Karpas-422 (cell line): ENCODE results near the gene PTGES3. TPM values are rescaled to one million over a fixed set of nuclear protein-coding genes. Genes with fewer than 3 reads are reported as not detected.

ENCODE experiments used
- DNase-seq: peaks from one replicate; pipeline ENCODE4 v3.0.0-alpha.2; 2015
- H2AFZ ChIP-seq: fragments of 200-600 bp; sonication (generic); 2 replicates; pipeline ENCODE4 v1.6.1; 2014; ENCODE audit warnings: antibody characterized with exemption, low read length, mixed read lengths
- H3K27ac ChIP-seq: fragments of 200-600 bp; sonication (generic); 2 replicates; pipeline ENCODE4 v1.5.1; 2014; ENCODE audit warnings: mild to moderate bottlenecking, low read length, moderate library complexity
- H3K27me3 ChIP-seq: fragments of 200-600 bp; sonication (generic); 2 replicates; pipeline ENCODE4 v1.6.1; 2014; ENCODE audit warnings: low read length, mixed read lengths
- H3K36me3 ChIP-seq: fragments of 200-600 bp; sonication (generic); 2 replicates; pipeline ENCODE4 v1.6.1; 2014; ENCODE audit warnings: low read length, mixed read lengths; ENCODE audit not compliant: insufficient read depth
- H3K4me1 ChIP-seq: fragments of 200-600 bp; sonication (generic); 2 replicates; pipeline ENCODE4 v1.6.1; 2014; ENCODE audit warnings: mild to moderate bottlenecking, low read length, mixed read lengths
- H3K4me2 ChIP-seq: fragments of 200-600 bp; sonication (generic); 2 replicates; pipeline ENCODE4 v1.6.1; 2014; ENCODE audit warnings: low read length, low read depth, mild to moderate bottlenecking; ENCODE audit not compliant: poor library complexity, severe bottlenecking
- H3K4me3 ChIP-seq: fragments of 200-600 bp; sonication (generic); 2 replicates; pipeline ENCODE4 v1.5.1; 2014; ENCODE audit warnings: mild to moderate bottlenecking, antibody characterized with exemption, low read length, mixed read lengths
- H3K79me2 ChIP-seq: fragments of 200-600 bp; sonication (generic); 2 replicates; pipeline ENCODE4 v1.6.1; 2014; ENCODE audit warnings: mild to moderate bottlenecking, low read length, mixed read lengths
- H3K9ac ChIP-seq: fragments of 200-600 bp; sonication (generic); 2 replicates; pipeline ENCODE4 v1.6.0; 2014; ENCODE audit warnings: low read length
- H3K9me2 ChIP-seq: fragments of 200-600 bp; sonication (generic), shearing (Covaris generic); replicated peaks from 2 replicates; pipeline ENCODE4 v1.6.0; 2014; ENCODE audit warnings: mild to moderate bottlenecking, low read length, moderate library complexity; ENCODE audit not compliant: insufficient read depth
- H3K9me3 ChIP-seq: fragments of 300-700, 200-600 bp; sonication (generic); 2 replicates; pipeline ENCODE4 v1.6.1; 2014; ENCODE audit warnings: low read length, mixed read lengths
- H4K20me1 ChIP-seq: fragments of 200-600 bp; sonication (generic); 2 replicates; pipeline ENCODE4 v1.6.1; 2014; ENCODE audit warnings: mild to moderate bottlenecking, antibody characterized with exemption, low read length, low read depth; ENCODE audit not compliant: insufficient read depth
- total RNA-seq: library from RNA; depleted of rRNA; stranded (reverse); fragments of >200 nt; shearing (Covaris generic); gene quantifications from 2 replicates; pipeline ENCODE4 v1.2.3, GENCODE V29; 2014; ENCODE audit warnings: low replicate concordance

PTGES3 gene
- total RNA-seq, 1 experiment from 2014 or later = 126 TPM

GRCh38 chr12:56641219-56641618 lies 46.9 kb downstream of the PTGES3 start:
- H2AFZ ChIP-seq = no peak overlapping the region
- H3K9ac ChIP-seq = no peak overlapping the region
- peaks cover 33% of the 10 kb centered on the region for H4K20me1 ChIP-seq
- no peak overlapping the region for H3K4me2 ChIP-seq
- no peaks in the 10 kb centered on the region for H3K27me3 ChIP-seq
- DNase-seq = no peak
- no peak overlapping the region for H3K27ac ChIP-seq
- peaks cover 62% of the 10 kb centered on the region for H3K36me3 ChIP-seq
- no peak overlapping the region for H3K4me3 ChIP-seq
- peaks cover 37% of the 10 kb centered on the region for H3K79me2 ChIP-seq
- peaks cover 34% of the 10 kb centered on the region for H3K4me1 ChIP-seq
- no peaks in the 10 kb centered on the region for H3K9me3 ChIP-seq
- no peaks in the 10 kb centered on the region for H3K9me2 ChIP-seq

GRCh38 chr12:56637621-56638020 lies 50.5 kb downstream of the PTGES3 start:
- H3K27ac ChIP-seq = peak overlapping the region; percentile 53
- peaks cover 35% of the 10 kb centered on the region for H3K36me3 ChIP-seq
- H3K9me2 ChIP-seq = no peaks in the 10 kb centered on the region
- peaks cover 6% of the 10 kb centered on the region for H3K79me2 ChIP-seq
- H3K9me3 ChIP-seq = no peaks in the 10 kb centered on the region
- H4K20me1 ChIP-seq = peaks cover 15% of the 10 kb centered on the region
- no peak overlapping the region for H3K4me3 ChIP-seq
- no peak overlapping the region for H2AFZ ChIP-seq
- H3K27me3 ChIP-seq = no peaks in the 10 kb centered on the region
- H3K4me1 ChIP-seq = peaks cover 48% of the 10 kb centered on the region
- no peak overlapping the region for H3K9ac ChIP-seq
- no peak for DNase-seq
- peak overlapping the region; percentile 79 for H3K4me2 ChIP-seq

- Histone ChIP-seq H3K79me2 (no peaks in the 10 kb centered on the region; the same call in 1 of the 2 replicates), H3K9ac (peak overlapping the region; percentile 75), H3K9me3 (no peaks in the 10 kb centered on the region), H3K4me2 (peak overlapping the region; percentile 79), H4K20me1 (peaks cover 8% of the 10 kb centered on the region; the same call in 1 of the 2 replicates), H3K27me3 (no peaks in the 10 kb centered on the region), H3K4me3 (peak overlapping the region; percentile 74), H3K9me2 (no peaks in the 10 kb centered on the region), H3K36me3 (peaks cover 28% of the 10 kb centered on the region), H3K4me1 (peaks cover 55% of the 10 kb centered on the region), H3K27ac (peak overlapping the region; percentile 64), H2AFZ (peak overlapping the region; percentile 36; the same call in 1 of the 2 replicates)
- DNase-seq = peak; percentile 99
Measured at GRCh38 chr12:56636675-56637540, 51.2 kb downstream of the PTGES3 start.

- H3K4me1 ChIP-seq = peaks cover 61% of the 10 kb centered on the region
- H3K9ac ChIP-seq = peak overlapping the region; percentile 75
- peak overlapping the region; percentile 79 for H3K4me2 ChIP-seq
- no peaks in the 10 kb centered on the region for H3K9me3 ChIP-seq
- no peaks in the 10 kb centered on the region for H3K9me2 ChIP-seq
- peak; percentile 93 for DNase-seq
- H3K79me2 ChIP-seq = no peaks in the 10 kb centered on the region
- no peaks in the 10 kb centered on the region for H3K27me3 ChIP-seq
- H2AFZ ChIP-seq = peak overlapping the region; percentile 36; the same call in 1 of the 2 replicates
- 0 out of 2 replicates have a peak, but pooled peaks cover 4% of the 10 kb centered on the region for H4K20me1 ChIP-seq
- peaks cover 27% of the 10 kb centered on the region for H3K36me3 ChIP-seq
- peak overlapping the region; percentile 64 for H3K27ac ChIP-seq
- peak overlapping the region; percentile 74 for H3K4me3 ChIP-seq
Measured at GRCh38 chr12:56635806-56636674, 52.0 kb downstream of the PTGES3 start.

GRCh38 chr12:56634837-56635791 lies 53.0 kb downstream of the PTGES3 start:
- H3K27ac ChIP-seq = peak overlapping the region; percentile 64
- no peaks in the 10 kb centered on the region for H3K9me2 ChIP-seq
- peak overlapping the region; percentile 75 for H3K9ac ChIP-seq
- H3K27me3 ChIP-seq = no peaks in the 10 kb centered on the region
- no peaks in the 10 kb centered on the region for H3K79me2 ChIP-seq
- no peaks in the 10 kb centered on the region for H3K9me3 ChIP-seq
- H3K36me3 ChIP-seq = peaks cover 23% of the 10 kb centered on the region
- H3K4me2 ChIP-seq = peak overlapping the region; percentile 79
- H3K4me3 ChIP-seq = peak overlapping the region; percentile 74
- DNase-seq = peak; percentile 88
- peak overlapping the region; percentile 58; the same call in 1 of the 2 replicates for H2AFZ ChIP-seq
- H4K20me1 ChIP-seq = 0 out of 2 replicates have a peak, but pooled peaks cover 4% of the 10 kb centered on the region
- H3K4me1 ChIP-seq = peaks cover 68% of the 10 kb centered on the region

- H3K4me1 ChIP-seq = peaks cover 68% of the 10 kb centered on the region
- peaks cover 17% of the 10 kb centered on the region for H3K36me3 ChIP-seq
- H3K4me2 ChIP-seq = peak overlapping the region; percentile 79
- no peaks in the 10 kb centered on the region for H3K9me3 ChIP-seq
- H3K27me3 ChIP-seq = no peaks in the 10 kb centered on the region
- peaks cover 7% of the 10 kb centered on the region for H3K79me2 ChIP-seq
- H3K27ac ChIP-seq = peak overlapping the region; percentile 64
- peak overlapping the region; percentile 58; the same call in 1 of the 2 replicates for H2AFZ ChIP-seq
- H4K20me1 ChIP-seq = 0 out of 2 replicates have a peak, but pooled peaks cover 4% of the 10 kb centered on the region
- DNase-seq = peak; percentile 68
- peak overlapping the region; percentile 75 for H3K9ac ChIP-seq
- no peaks in the 10 kb centered on the region for H3K9me2 ChIP-seq
- H3K4me3 ChIP-seq = peak overlapping the region; percentile 74
Measured at GRCh38 chr12:56634242-56634836, 53.7 kb downstream of the PTGES3 start.
